Peyer's patch (tissue), 4 donors: ENCODE results near the gene HBG2. TPM values are rescaled to one million over a fixed set of nuclear protein-coding genes. Genes with fewer than 3 reads are reported as not detected.
"Not testable (repeated sequence)": the region's sequence is repeated elsewhere in the genome, so short reads cannot be mapped to it uniquely, and the experiment has no call there.

Experiments used
- DNase-seq, 3 donors: peaks; one replicate each; pipeline ENCODE4 v3.0.0-alpha.2; 2017 to 2019
- H3K27ac ChIP-seq, 4 donors: fragments of 200-600 bp; sonication (generic); one replicate each; pipeline ENCODE4 v1.5.1; 2016 to 2019
- H3K27me3 ChIP-seq, 2 donors: fragments of 200-600 bp; sonication (generic); one replicate each; pipeline ENCODE4 v1.5.1; 2019
- H3K36me3 ChIP-seq, 3 donors: fragments of 200-600 bp; sonication (generic); one replicate each; pipeline ENCODE4 v1.5.1; 2016 to 2019
- H3K4me1 ChIP-seq, 4 donors: fragments of 200-600 bp; sonication (generic); one replicate each; pipeline ENCODE4 v1.5.1; 2016 to 2019
- H3K4me3 ChIP-seq, 4 donors: fragments of 200-600 bp; sonication (generic); 1 replicate in 3 of 4; 2 replicates in 1 of 4; pipeline ENCODE4 v1.5.1; 2016 to 2019; ENCODE audit warnings: mild to moderate bottlenecking in 1 of 4
- H3K9me3 ChIP-seq, 4 donors: fragments of 200-600 bp; sonication (generic); one replicate each; pipeline ENCODE4 v1.5.1; 2016 to 2019; ENCODE audit warnings: mild to moderate bottlenecking in 1 of 4
- CTCF ChIP-seq, 6 experiments: fragments of 450-650 bp in 4 of 6; fragments of 200-600 bp in 2 of 6; sonication (generic) in 1 of 6; IDR thresholded peaks; one replicate each; pipeline ENCODE4 v1.5.1; 2017 to 2019; ENCODE audit warnings: antibody characterized with exemption in 6 of 6, mild to moderate bottlenecking in 3 of 6, moderate library complexity in 1 of 6
- POLR2A ChIP-seq, 2 donors: fragments of 450-650 bp; IDR thresholded peaks; one replicate each; pipeline ENCODE4 v1.5.1; 2017; ENCODE audit warnings: antibody characterized with exemption in 2 of 2, mild to moderate bottlenecking in 2 of 2, moderate library complexity in 2 of 2
- total RNA-seq, 4 donors: library from RNA; depleted of rRNA; stranded (reverse); fragments of >200 nt; gene quantifications; one replicate each; pipeline ENCODE4 v1.1.0, GENCODE V29; 2016

The HBG2 gene
- total RNA-seq, result not detected

- H3K4me3 ChIP-seq, H3K4me1 ChIP-seq, H3K36me3 ChIP-seq, H3K27ac ChIP-seq, H3K27me3 ChIP-seq, DNase-seq, H3K9me3 ChIP-seq: not testable (repeated sequence)
Observed at GRCh38 chr11:5254646-5255413, at the start of gene HBG2. Gene HBG2, minus strand, starts transcription at chr11:5254781. Its CDS starts 53 bp downstream, at chr11:5254728.

GRCh38 chr11:5304046-5304445, 49.5 kb upstream of the HBG2 start:
- Histone ChIP-seq H3K4me3 (no peak overlapping the region), H3K27ac (no peak overlapping the region), H3K27me3 (no peaks in the 10 kb centered on the region), H3K9me3 (no peaks in the 10 kb centered on the region), H3K4me1 (no peaks in the 10 kb centered on the region), H3K36me3 (no peaks in the 10 kb centered on the region)
- TF ChIP-seq POLR2A (IDR thresholded peaks at IDR 0.05) (no peak), CTCF (IDR thresholded peaks at IDR 0.05) (no peak)
- no peak for DNase-seq

GRCh38 chr11:5303626-5304025, 49.0 kb upstream of the HBG2 start:
- no peaks in the 10 kb centered on the region for H3K27me3 ChIP-seq
- DNase-seq, result no peak
- TF ChIP-seq POLR2A (IDR thresholded peaks at IDR 0.05) (no peak), CTCF (IDR thresholded peaks at IDR 0.05) (no peak)
- no peak overlapping the region for H3K27ac ChIP-seq
- H3K4me3 ChIP-seq, result no peak overlapping the region
- no peaks in the 10 kb centered on the region for H3K9me3 ChIP-seq
- no peaks in the 10 kb centered on the region for H3K36me3 ChIP-seq
- H3K4me1 ChIP-seq, result no peaks in the 10 kb centered on the region

- TF ChIP-seq CTCF (IDR thresholded peaks at IDR 0.05), result no peak
- TF ChIP-seq POLR2A (IDR thresholded peaks at IDR 0.05), result no peak
- Histone ChIP-seq H3K36me3 (no peaks in the 10 kb centered on the region), H3K4me3 (no peak within 1 kb of the TSS), H3K27me3 (no peaks in the 10 kb centered on the region), H3K4me1 (no peaks in the 10 kb centered on the region), H3K27ac (no peak within 1 kb of the TSS), H3K9me3 (no peaks in the 10 kb centered on the region)
- DNase-seq, result no peak
Observed at GRCh38 chr11:5301846-5302245, 47.3 kb upstream of the HBG2 start, which contains the start of gene OR51B4. Gene OR51B4, minus strand, starts transcription at chr11:5301946. Its CDS starts 0 bp downstream, at chr11:5301946.

GRCh38 chr11:5300251-5300650, 45.7 kb upstream of the HBG2 start:
- H3K27ac ChIP-seq, result no peak overlapping the region
- no peaks in the 10 kb centered on the region for H3K4me1 ChIP-seq
- TF ChIP-seq CTCF (IDR thresholded peaks at IDR 0.05) (no peak), POLR2A (IDR thresholded peaks at IDR 0.05) (no peak)
- no peaks in the 10 kb centered on the region for H3K27me3 ChIP-seq
- H3K36me3 ChIP-seq, result no peaks in the 10 kb centered on the region
- no peaks in the 10 kb centered on the region for H3K9me3 ChIP-seq
- DNase-seq, result no peak
- no peak overlapping the region for H3K4me3 ChIP-seq

GRCh38 chr11:5298451-5298850, 43.9 kb upstream of the HBG2 start:
- no peak for DNase-seq
- TF ChIP-seq POLR2A (IDR thresholded peaks at IDR 0.05), result no peak
- TF ChIP-seq CTCF (IDR thresholded peaks at IDR 0.05), result no peak

More at GRCh38 chr11:5298451-5298850, 43.9 kb upstream of the HBG2 start:
- Histone ChIP-seq H3K36me3 (no peaks in the 10 kb centered on the region), H3K9me3 (no peaks in the 10 kb centered on the region), H3K27me3 (no peaks in the 10 kb centered on the region), H3K27ac (no peak overlapping the region), H3K4me3 (no peak overlapping the region), H3K4me1 (no peaks in the 10 kb centered on the region)
